ENCODE measurements around the gene TRIP12.
"Not testable (repeated sequence)": the region's sequence is repeated elsewhere in the genome, so short reads cannot be mapped to it uniquely, and the experiment has no call there.

The TRIP12 gene

GRCh38 chr2:229921892-229922448 is at the start of gene TRIP12:
Gene TRIP12 (minus strand): TSS chr2:229922009. CDS start chr2:229880079, 41,930 bp downstream.
- peak; percentile 89 for DNase-seq

GRCh38 chr2:229971298-229971790 is 49.5 kb upstream of the TRIP12 start:
- DNase-seq: no peak

- DNase-seq: no peak
Observed at GRCh38 chr2:229970406-229970805, 48.6 kb upstream of the TRIP12 start.

GRCh38 chr2:229969921-229970320 is 48.1 kb upstream of the TRIP12 start:
- DNase-seq: no peak

GRCh38 chr2:229963596-229963995 is 41.8 kb upstream of the TRIP12 start:
- DNase-seq: not testable (repeated sequence)

GRCh38 chr2:229956491-229956890 is 34.7 kb upstream of the TRIP12 start:
- DNase-seq: no peak

GRCh38 chr2:229955663-229956062 is 33.9 kb upstream of the TRIP12 start:
- DNase-seq: no peak

- DNase-seq: no peak
Observed at GRCh38 chr2:229952256-229952835, 30.5 kb upstream of the TRIP12 start.

GRCh38 chr2:229947544-229947943 is 25.7 kb upstream of the TRIP12 start:
- DNase-seq: peak; percentile 63

GRCh38 chr2:229945975-229946374 is 24.2 kb upstream of the TRIP12 start:
- DNase-seq: no peak

GRCh38 chr2:229943770-229944449 is 22.1 kb upstream of the TRIP12 start:
- no peak for DNase-seq

- no peak for DNase-seq
Observed at GRCh38 chr2:229943171-229943570, 21.4 kb upstream of the TRIP12 start.

GRCh38 chr2:229942671-229943070 is 20.9 kb upstream of the TRIP12 start:
- no peak for DNase-seq

GRCh38 chr2:229937537-229937936 is 15.7 kb upstream of the TRIP12 start:
- no peak for DNase-seq

GRCh38 chr2:229931241-229931640 is 9.4 kb upstream of the TRIP12 start:
- no peak for DNase-seq

- DNase-seq: no peak
Observed at GRCh38 chr2:229930656-229931055, 8.8 kb upstream of the TRIP12 start.

GRCh38 chr2:229927817-229928321 is 6.1 kb upstream of the TRIP12 start:
- no peak for DNase-seq

GRCh38 chr2:229925201-229925600 is 3.4 kb upstream of the TRIP12 start:
- DNase-seq: no peak

GRCh38 chr2:229924541-229924940 is 2.7 kb upstream of the TRIP12 start:
- not testable (repeated sequence) for DNase-seq

- peak; percentile 59 for DNase-seq
Observed at GRCh38 chr2:229922449-229923386, 909 bp upstream of the TRIP12 start, which contains the start of gene FBXO36. Gene FBXO36 (plus strand): TSS chr2:229922503. CDS start chr2:229922514, 11 bp downstream.

GRCh38 chr2:229921101-229921891 is 513 bp downstream of the TRIP12 start:
- DNase-seq: peak; percentile 66
